22Rv1 (cell line): ENCODE results near the gene GSC2.

Experiments
- ZFX ChIP-seq: fragments of 450-650 bp; IDR thresholded peaks from 2 replicates; pipeline ENCODE4 v1.6.1; 2017; ENCODE audit warnings: antibody characterized with exemption, borderline replicate concordance
- TF ChIP-seq, protein P1 (sequence below): fragments of 450-650 bp; IDR thresholded peaks from 2 replicates; pipeline ENCODE4 v1.5.1; 2017; ENCODE audit warnings: mild to moderate bottlenecking

DNA sequence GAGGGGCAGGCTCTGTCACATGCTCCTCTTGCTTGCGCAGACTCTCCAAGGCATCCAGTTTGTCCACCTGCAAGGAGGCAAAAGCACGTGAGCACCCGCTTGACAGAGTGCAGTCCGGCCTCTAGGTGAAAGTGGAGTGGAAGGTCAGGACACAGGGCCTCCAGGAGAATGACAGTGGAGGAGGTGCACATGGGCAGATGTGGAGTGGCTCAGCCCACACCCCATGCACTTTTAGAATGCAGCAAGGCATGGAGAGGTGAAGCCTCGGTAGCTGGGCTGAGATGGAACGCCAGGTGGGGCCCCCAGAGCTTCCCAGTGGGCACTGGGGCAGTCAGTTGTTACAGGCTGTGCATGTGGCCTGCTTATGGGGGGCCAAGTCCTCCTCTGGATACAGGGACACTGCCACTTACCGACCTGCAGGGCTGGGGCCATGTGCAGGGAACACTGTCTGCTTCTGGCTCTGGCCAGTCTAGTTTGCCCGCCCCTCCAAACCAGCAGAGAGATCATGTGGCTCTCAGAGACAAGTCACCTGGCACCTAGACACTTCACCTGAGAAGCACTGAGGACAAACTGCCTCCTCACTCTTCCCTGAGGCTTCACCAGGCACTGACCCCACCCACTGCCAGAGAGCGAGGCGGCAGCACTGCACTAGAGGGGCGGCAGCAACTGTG, 30.8 kb upstream of the GSC2 start:
- TF ChIP-seq, protein P1, sequence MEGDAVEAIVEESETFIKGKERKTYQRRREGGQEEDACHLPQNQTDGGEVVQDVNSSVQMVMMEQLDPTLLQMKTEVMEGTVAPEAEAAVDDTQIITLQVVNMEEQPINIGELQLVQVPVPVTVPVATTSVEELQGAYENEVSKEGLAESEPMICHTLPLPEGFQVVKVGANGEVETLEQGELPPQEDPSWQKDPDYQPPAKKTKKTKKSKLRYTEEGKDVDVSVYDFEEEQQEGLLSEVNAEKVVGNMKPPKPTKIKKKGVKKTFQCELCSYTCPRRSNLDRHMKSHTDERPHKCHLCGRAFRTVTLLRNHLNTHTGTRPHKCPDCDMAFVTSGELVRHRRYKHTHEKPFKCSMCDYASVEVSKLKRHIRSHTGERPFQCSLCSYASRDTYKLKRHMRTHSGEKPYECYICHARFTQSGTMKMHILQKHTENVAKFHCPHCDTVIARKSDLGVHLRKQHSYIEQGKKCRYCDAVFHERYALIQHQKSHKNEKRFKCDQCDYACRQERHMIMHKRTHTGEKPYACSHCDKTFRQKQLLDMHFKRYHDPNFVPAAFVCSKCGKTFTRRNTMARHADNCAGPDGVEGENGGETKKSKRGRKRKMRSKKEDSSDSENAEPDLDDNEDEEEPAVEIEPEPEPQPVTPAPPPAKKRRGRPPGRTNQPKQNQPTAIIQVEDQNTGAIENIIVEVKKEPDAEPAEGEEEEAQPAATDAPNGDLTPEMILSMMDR: no peak
- TF ChIP-seq ZFX: no peak
